Measurements from ENCODE around the gene HMCN1. TPM values are rescaled to one million over a fixed set of nuclear protein-coding genes. Genes with fewer than 3 reads are reported as not detected.

HMCN1 gene
- polyA plus RNA-seq, 1 donor from 2014 or later = 0.66 TPM

GRCh38 chr1:186104459-186104858, 370.3 kb downstream of the HMCN1 start:
- TF ChIP-seq POLR2AphosphoS5 (IDR thresholded peaks at IDR 0.05) (no peak), EP300 (conservative IDR thresholded peaks at IDR 0.05; ENCODE audit: poor library complexity, severe bottlenecking) (no peak), SMC3 (conservative IDR thresholded peaks at IDR 0.05; ENCODE audit: poor library complexity) (no peak), REST (IDR thresholded peaks at IDR 0.05; ENCODE audit: borderline replicate concordance) (no peak), TAF1 (IDR thresholded peaks at IDR 0.05; ENCODE audit: low read depth) (no peak), RAD21 (conservative IDR thresholded peaks at IDR 0.05) (no peak), EZH2 (IDR thresholded peaks at IDR 0.05; ENCODE audit: borderline replicate concordance, insufficient read depth, low read length, poor library complexity, severe bottlenecking) (no peak), MXI1 (conservative IDR thresholded peaks at IDR 0.05; ENCODE audit: poor library complexity, severe bottlenecking) (no peak)
- TF ChIP-seq, protein P1, sequence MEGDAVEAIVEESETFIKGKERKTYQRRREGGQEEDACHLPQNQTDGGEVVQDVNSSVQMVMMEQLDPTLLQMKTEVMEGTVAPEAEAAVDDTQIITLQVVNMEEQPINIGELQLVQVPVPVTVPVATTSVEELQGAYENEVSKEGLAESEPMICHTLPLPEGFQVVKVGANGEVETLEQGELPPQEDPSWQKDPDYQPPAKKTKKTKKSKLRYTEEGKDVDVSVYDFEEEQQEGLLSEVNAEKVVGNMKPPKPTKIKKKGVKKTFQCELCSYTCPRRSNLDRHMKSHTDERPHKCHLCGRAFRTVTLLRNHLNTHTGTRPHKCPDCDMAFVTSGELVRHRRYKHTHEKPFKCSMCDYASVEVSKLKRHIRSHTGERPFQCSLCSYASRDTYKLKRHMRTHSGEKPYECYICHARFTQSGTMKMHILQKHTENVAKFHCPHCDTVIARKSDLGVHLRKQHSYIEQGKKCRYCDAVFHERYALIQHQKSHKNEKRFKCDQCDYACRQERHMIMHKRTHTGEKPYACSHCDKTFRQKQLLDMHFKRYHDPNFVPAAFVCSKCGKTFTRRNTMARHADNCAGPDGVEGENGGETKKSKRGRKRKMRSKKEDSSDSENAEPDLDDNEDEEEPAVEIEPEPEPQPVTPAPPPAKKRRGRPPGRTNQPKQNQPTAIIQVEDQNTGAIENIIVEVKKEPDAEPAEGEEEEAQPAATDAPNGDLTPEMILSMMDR (IDR thresholded peaks at IDR 0.05; ENCODE audit: poor library complexity, severe bottlenecking) = no peak
- H3K36me3 ChIP-seq (ENCODE audit: insufficient read depth, low read length) = no peaks in the 10 kb centered on the region

GRCh38 chr1:186112280-186112679, 378.1 kb downstream of the HMCN1 start:
- H3K4me2 ChIP-seq (ENCODE audit: low read length) = no peak overlapping the region

More at GRCh38 chr1:186104459-186104858, 370.3 kb downstream of the HMCN1 start:
- H3K9me3 ChIP-seq (ENCODE audit: low read length) = no peaks in the 10 kb centered on the region
- H3K4me2 ChIP-seq (ENCODE audit: low read length) = no peak overlapping the region
- no peaks in the 10 kb centered on the region for H3K9me2 ChIP-seq (ENCODE audit: insufficient read depth, low read length)
- no peak overlapping the region for H2AFZ ChIP-seq (ENCODE audit: low read depth, low read length)
- H3F3A ChIP-seq (ENCODE audit: insufficient read depth, low read length, poor library complexity, severe bottlenecking) = no peaks in the 10 kb centered on the region
- H3K27me3 ChIP-seq (ENCODE audit: insufficient read depth, low read depth, low read length) = no peaks in the 10 kb centered on the region
- no peak overlapping the region for H3K4me3 ChIP-seq (ENCODE audit: low read length)
- H3K27ac ChIP-seq (ENCODE audit: low read length) = no peak overlapping the region
- no peaks in the 10 kb centered on the region for H4K20me1 ChIP-seq (ENCODE audit: insufficient read depth)
- no peak overlapping the region for H3K9ac ChIP-seq (ENCODE audit: low read length)
- no peaks in the 10 kb centered on the region for H3K79me2 ChIP-seq (replicated peaks; ENCODE audit: insufficient read depth, low read length)

DNA sequence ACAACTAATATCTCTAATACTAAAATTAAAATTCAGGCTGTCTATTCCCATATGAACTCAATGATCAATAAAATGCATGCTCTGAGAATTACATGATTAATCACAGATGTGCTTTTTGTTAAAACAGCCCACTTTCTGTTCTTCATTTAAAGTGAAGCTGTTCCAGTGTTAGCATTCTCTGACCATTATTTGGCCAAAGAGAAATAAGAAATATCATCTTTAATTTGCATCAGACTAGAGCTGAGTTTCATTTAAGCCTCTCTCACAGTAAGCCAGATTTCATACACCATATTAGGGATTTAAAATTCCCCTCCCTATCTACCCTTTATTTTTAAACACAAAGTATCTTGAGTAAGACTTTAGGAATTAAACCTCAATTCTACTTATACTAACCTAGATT, 379.3 kb downstream of the HMCN1 start:
- Histone ChIP-seq H4K20me1 (ENCODE audit: insufficient read depth) (no peaks in the 10 kb centered on the region), H3K4me2 (ENCODE audit: low read length) (no peak overlapping the region), H3K36me3 (ENCODE audit: insufficient read depth, low read length) (no peaks in the 10 kb centered on the region), H3F3A (ENCODE audit: insufficient read depth, low read length, poor library complexity, severe bottlenecking) (no peaks in the 10 kb centered on the region), H3K27ac (ENCODE audit: low read length) (no peak overlapping the region), H3K9me3 (ENCODE audit: low read length) (no peaks in the 10 kb centered on the region), H3K79me2 (replicated peaks; ENCODE audit: insufficient read depth, low read length) (no peaks in the 10 kb centered on the region), H3K27me3 (ENCODE audit: insufficient read depth, low read depth, low read length) (no peaks in the 10 kb centered on the region), H2AFZ (ENCODE audit: low read depth, low read length) (no peak overlapping the region), H3K4me3 (ENCODE audit: low read length) (no peak overlapping the region), H3K9ac (ENCODE audit: low read length) (no peak overlapping the region), H3K9me2 (ENCODE audit: insufficient read depth, low read length) (no peaks in the 10 kb centered on the region)
- TF ChIP-seq SMC3 (conservative IDR thresholded peaks at IDR 0.05; ENCODE audit: poor library complexity) = no peak
- TF ChIP-seq REST (IDR thresholded peaks at IDR 0.05; ENCODE audit: borderline replicate concordance) = no peak
- no peak for TF ChIP-seq POLR2AphosphoS5 (IDR thresholded peaks at IDR 0.05)
- TF ChIP-seq, protein P1 (IDR thresholded peaks at IDR 0.05; ENCODE audit: poor library complexity, severe bottlenecking) = no peak
- TF ChIP-seq EP300 (conservative IDR thresholded peaks at IDR 0.05; ENCODE audit: poor library complexity, severe bottlenecking) = no peak
- TF ChIP-seq TAF1 (IDR thresholded peaks at IDR 0.05; ENCODE audit: low read depth) = no peak
- no peak for TF ChIP-seq MXI1 (conservative IDR thresholded peaks at IDR 0.05; ENCODE audit: poor library complexity, severe bottlenecking)
- TF ChIP-seq EZH2 (IDR thresholded peaks at IDR 0.05; ENCODE audit: borderline replicate concordance, insufficient read depth, low read length, poor library complexity, severe bottlenecking) = no peak
- no peak for TF ChIP-seq RAD21 (conservative IDR thresholded peaks at IDR 0.05)

More at GRCh38 chr1:186112280-186112679, 378.1 kb downstream of the HMCN1 start:
- no peaks in the 10 kb centered on the region for H3K9me3 ChIP-seq (ENCODE audit: low read length)
- no peak overlapping the region for H3K27ac ChIP-seq (ENCODE audit: low read length)
- H3K27me3 ChIP-seq (ENCODE audit: insufficient read depth, low read depth, low read length) = no peaks in the 10 kb centered on the region
- no peaks in the 10 kb centered on the region for H4K20me1 ChIP-seq (ENCODE audit: insufficient read depth)
- H3K79me2 ChIP-seq (replicated peaks; ENCODE audit: insufficient read depth, low read length) = no peaks in the 10 kb centered on the region
- H3K9me2 ChIP-seq (ENCODE audit: insufficient read depth, low read length) = no peaks in the 10 kb centered on the region
- no peaks in the 10 kb centered on the region for H3F3A ChIP-seq (ENCODE audit: insufficient read depth, low read length, poor library complexity, severe bottlenecking)
- H2AFZ ChIP-seq (ENCODE audit: low read depth, low read length) = no peak overlapping the region
- H3K4me3 ChIP-seq (ENCODE audit: low read length) = no peak overlapping the region
- TF ChIP-seq SMC3 (conservative IDR thresholded peaks at IDR 0.05; ENCODE audit: poor library complexity) = no peak
- H3K9ac ChIP-seq (ENCODE audit: low read length) = no peak overlapping the region
- no peaks in the 10 kb centered on the region for H3K36me3 ChIP-seq (ENCODE audit: insufficient read depth, low read length)
